HG02840 (cell line): ENCODE data around the gene SOCS2.
A peak's percentile ranks its signal among the peaks of the same experiment; 100 is the strongest.

Experiments used
- ATAC-seq: cut with Tn5 transposase; IDR thresholded peaks from one replicate; pipeline ENCODE4 v1.9.1; 2021; ENCODE audit warnings: mild to moderate bottlenecking, moderate library complexity, moderate number of reproducible peaks; ENCODE audit not compliant: unreplicated experiment, low FRiP score

The SOCS2 gene

DNA sequence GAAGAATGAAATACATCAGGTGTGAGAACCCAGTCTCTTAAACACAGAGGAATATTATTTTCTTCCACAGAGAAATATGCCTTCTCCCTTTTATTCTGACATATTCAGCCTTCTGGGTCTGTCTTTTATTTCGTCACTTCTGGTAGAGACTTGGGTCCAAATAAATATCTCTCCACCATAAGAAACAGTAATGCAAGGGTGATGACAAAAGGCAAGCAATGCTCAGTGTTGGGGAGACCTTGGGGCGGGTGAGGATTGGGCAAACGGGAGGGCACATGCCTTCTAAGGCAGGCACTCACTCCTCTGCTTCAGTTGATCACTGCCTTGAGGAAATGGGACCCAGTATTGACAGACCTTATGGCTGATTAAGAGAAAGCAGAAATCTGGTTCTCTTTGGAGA is 6.7 kb upstream of the SOCS2 start:
- no peak for ATAC-seq

GRCh38 chr12:93567174-93567573 is 5.3 kb upstream of the SOCS2 start:
- no peak for ATAC-seq

GRCh38 chr12:93568091-93568490 is 4.4 kb upstream of the SOCS2 start:
- ATAC-seq: no peak

DNA sequence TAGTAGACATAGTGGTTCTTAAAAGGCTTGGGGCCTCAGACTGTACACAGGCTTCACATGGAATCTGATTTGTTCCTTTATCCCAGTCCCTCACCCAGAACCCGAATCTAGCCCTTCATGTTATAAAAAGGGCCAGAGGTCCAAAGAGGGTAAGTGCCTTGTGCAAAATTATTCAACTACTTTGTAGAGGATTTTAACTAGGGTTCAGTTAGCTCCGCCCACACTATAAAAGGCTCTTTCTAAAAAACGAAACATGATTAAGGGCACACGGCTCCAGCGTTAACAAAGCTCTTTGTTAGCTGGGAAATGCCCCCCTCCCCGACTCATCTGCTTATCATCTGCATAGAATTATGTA is 3.2 kb upstream of the SOCS2 start:
- no peak for ATAC-seq

DNA sequence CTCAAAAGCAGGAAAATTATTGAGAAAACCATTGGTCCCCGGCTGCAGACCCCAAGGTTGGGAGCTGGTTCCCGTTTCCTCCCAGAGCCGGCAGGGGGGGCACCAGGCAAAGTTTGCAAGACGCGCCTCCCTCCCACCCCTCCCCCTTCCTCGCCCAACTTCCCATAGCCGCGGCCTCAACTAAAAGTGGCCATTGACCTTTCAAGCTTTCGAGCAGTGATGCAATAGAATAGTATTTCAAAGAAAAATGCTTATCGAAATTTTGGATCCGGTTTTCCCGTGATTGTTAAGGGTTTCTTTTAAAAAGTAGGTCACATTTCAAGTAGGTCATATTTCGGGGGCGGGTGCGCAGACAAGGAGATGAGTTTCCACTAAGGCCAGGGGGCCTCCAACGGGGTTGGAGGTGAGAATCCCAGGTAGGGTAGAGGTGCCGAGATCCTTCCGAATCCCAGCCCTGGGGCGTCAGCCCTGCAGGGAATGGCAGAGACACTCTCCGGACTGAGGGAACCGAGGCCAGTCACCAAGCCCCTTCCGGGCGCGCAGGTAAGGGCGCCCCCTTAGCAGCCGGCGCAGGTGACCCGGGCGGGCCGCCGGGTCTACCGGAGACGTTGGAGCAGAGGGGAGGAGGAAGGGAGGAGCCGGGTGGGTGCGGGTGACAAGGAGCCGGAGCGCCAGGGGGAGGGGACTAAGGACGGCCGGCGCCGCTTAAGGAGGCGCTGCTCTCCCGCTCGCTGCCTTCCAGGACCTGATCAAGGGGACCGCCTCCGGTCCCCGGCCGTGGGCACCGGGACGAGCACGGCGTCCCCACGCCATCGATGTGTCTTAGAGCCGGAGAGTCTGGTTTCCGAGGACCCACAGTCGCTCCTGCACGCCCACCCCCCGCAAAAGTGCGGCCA is 2.6 kb upstream of the SOCS2 start:
- ATAC-seq: peak; percentile 38

GRCh38 chr12:93570552-93571364 is 1.7 kb upstream of the SOCS2 start:
- ATAC-seq: peak; percentile 48

DNA sequence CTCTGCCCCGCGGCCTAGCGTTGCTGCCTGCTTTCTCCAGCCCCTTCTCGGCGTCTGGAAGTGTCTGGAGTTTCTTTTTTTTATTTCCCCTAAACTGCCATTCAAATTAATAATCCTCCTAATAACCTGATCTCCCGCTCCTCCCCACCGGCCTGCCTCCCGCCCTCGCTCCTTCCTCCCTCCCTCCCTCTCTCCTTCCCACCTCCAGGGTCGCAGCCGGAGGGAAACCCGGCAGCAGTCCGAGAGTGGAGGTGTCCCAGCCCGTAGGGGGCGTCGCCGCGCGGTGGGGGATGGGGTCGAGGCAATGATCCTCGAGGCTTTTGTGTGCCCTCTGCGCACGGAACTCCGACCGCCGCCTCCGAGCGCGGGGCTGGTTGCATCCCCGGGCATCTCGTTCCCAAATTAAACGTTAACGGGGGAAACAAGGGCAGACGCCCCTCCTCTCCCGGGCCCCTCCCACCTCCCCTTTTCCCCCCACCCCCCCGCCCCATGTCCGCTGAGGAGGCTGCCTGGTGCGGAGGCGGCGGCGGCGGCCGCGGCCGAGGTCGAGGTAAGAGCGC is 1.0 kb upstream of the SOCS2 start:
- peak; percentile 20 for ATAC-seq

DNA sequence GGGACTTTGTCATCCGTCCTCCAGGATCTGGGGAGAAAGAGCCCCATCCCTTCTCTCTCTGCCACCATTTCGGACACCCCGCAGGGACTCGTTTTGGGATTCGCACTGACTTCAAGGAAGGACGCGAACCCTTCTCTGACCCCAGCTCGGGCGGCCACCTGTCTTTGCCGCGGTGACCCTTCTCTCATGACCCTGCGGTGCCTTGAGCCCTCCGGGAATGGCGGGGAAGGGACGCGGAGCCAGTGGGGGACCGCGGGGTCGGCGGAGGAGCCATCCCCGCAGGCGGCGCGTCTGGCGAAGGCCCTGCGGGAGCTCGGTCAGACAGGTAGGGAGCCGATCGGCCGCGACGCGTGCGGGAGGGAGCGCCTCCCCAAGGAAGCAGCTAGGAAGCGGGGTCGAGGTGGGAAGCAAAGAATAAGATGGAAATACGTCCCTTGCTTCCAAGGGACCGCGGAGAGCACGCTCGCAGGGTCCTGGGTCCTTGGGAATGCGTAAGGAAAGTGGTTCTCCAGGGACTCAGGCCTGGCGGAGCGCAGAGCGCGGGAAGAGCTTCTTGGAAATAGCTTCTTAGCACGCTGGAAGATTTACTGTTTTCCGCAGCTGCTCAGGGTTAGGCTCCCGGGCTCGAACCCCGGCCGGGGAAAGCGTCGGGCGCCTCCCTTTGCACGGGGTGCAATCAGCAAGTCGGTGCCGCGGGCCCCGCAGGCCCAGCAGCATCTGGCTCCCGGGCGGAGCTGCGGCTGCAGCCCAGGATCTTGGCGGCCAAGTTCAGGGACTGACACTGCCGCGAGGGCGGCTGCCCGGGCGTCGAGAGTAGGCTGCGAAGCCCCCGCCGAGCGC is 457 bp downstream of the SOCS2 start:
- no peak for ATAC-seq

- ATAC-seq: no peak
Observed at GRCh38 chr12:93573552-93574223, 1.2 kb downstream of the SOCS2 start.

DNA sequence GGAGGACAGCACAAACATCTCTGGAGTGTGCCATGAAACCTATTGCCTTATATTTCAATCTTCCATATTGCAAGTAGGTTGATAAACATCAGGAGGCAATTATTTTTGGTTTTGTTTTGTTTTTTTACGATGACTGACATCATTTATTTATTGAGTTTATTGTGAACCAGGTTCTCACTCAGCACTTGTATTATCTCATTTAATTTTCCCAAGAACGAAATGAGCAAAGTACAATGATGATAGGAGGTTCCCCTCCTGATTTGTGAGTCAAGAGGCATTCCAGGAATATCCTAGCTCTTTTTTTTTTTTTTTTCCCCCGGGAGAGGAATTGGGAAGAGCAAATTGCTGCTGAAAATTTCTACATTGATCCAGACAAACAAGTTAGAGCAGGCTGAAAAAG is 4.7 kb downstream of the SOCS2 start:
- ATAC-seq: no peak

DNA sequence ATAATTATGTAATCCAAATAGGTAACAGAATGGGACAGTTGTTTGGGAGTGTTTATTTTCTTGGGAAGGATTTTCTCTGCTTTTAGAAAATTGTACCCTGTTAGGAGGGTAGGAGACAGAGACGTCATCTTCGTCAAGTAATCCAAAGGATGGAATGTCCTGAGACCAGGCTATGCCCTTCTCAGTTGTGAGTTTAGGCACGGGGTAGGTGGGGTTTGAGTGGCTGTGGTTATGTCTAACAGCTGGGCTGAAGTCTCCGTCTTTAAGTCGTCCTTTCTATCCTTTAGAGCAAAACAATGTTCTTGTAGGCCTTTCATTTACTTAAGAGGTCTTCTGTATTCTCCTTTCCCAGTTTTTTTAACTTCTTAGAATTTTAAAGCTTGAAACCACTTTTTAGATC is 5.7 kb downstream of the SOCS2 start:
- ATAC-seq: no peak

- no peak for ATAC-seq
Observed at GRCh38 chr12:93580682-93581081, 8.2 kb downstream of the SOCS2 start.

GRCh38 chr12:93581370-93581769 is 8.9 kb downstream of the SOCS2 start:
- ATAC-seq: no peak

- no peak for ATAC-seq
Observed at GRCh38 chr12:93582351-93582750, 9.9 kb downstream of the SOCS2 start.

GRCh38 chr12:93583627-93584392 is 11.3 kb downstream of the SOCS2 start:
- no peak for ATAC-seq

GRCh38 chr12:93585247-93585646 is 12.8 kb downstream of the SOCS2 start:
- no peak for ATAC-seq

GRCh38 chr12:93587611-93588010 is 15.1 kb downstream of the SOCS2 start:
- no peak for ATAC-seq

DNA sequence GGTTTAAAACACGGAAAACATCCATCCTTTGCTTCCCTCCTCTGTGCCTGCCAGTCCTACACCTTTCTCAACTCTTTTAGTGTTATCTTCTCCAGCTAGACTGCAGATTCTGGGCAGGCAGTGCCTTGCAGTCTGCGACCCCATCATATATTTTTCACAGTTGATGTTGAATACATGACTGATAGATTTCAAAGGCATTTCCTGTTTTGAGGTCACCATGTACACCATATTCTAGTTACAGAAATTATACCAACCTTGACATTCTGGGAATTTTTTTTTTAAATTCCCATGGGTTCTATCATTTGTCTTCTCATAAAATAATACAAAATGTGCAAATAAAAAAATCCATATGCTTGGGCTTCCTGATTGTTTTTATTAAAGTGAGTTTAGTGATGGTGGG is 16.6 kb downstream of the SOCS2 start:
- ATAC-seq: no peak

DNA sequence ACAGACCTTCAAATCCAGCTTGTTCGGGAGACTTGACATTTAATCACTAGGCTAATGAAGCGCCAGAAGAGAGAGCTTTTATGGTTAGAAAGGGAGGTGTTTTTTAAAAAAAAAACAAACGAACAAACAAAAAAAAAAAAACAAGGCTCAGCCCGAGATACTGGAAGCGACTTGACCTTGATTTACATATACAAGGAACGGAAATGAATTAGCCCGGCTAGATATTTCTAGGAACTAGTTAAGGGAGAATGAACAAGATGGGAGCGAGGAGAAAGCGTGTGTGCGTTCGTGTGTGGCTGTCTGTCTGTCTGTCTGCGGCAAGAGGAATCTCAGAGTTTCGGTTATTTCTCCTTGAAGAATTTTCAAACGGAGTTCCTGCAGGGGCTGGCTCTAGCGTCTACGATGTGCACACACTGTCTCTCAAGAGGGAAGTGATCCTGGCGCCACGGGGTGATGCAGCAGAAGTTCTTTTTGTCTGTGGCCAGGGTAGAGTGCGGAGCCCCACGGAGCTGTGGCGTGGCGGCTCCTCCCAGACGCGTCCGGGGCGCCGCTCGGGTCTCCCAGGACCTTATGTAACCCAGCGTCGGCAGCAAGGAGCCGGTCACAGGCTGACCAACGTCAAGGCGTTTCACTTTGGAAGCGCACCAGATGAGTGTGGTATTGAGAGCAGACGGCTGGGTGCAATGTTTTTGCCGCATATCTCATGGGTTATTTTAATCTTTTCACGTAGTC is 18.8 kb downstream of the SOCS2 start:
- no peak for ATAC-seq
